Measurements from ENCODE around the gene SEMA4D.

SEMA4D gene

GRCh38 chr9:89368978-89369377, 128.9 kb downstream of the SEMA4D start:
- Histone ChIP-seq H3K4me3 (ENCODE audit: low read depth in 1 of 2, low read length in 1 of 2) (no peak overlapping the region), H3K36me3 (peaks cover 77% of the 10 kb centered on the region), H3K9me3 (no peaks in the 10 kb centered on the region), H3K27me3 (no peaks in the 10 kb centered on the region), H3K27ac (no peak overlapping the region), H3K4me1 (ENCODE audit: control insufficient read depth in 1 of 2, insufficient read depth in 1 of 2, low read depth in 1 of 2, low read length in 1 of 2) (no peaks in the 10 kb centered on the region)
- TF ChIP-seq CTCF (IDR thresholded peaks at IDR 0.05), result no peak

- Histone ChIP-seq H3K9me3 (no peaks in the 10 kb centered on the region), H3K27ac (peak overlapping the region; percentile 6), H3K4me1 (ENCODE audit: control insufficient read depth in 1 of 2, insufficient read depth in 1 of 2, low read depth in 1 of 2, low read length in 1 of 2) (no peaks in the 10 kb centered on the region), H3K4me3 (ENCODE audit: low read depth in 1 of 2, low read length in 1 of 2) (no peak overlapping the region), H3K36me3 (peaks cover 77% of the 10 kb centered on the region), H3K27me3 (no peaks in the 10 kb centered on the region)
- no peak for TF ChIP-seq CTCF (IDR thresholded peaks at IDR 0.05)
Measured at GRCh38 chr9:89368550-89368949, 129.4 kb downstream of the SEMA4D start.

DNA sequence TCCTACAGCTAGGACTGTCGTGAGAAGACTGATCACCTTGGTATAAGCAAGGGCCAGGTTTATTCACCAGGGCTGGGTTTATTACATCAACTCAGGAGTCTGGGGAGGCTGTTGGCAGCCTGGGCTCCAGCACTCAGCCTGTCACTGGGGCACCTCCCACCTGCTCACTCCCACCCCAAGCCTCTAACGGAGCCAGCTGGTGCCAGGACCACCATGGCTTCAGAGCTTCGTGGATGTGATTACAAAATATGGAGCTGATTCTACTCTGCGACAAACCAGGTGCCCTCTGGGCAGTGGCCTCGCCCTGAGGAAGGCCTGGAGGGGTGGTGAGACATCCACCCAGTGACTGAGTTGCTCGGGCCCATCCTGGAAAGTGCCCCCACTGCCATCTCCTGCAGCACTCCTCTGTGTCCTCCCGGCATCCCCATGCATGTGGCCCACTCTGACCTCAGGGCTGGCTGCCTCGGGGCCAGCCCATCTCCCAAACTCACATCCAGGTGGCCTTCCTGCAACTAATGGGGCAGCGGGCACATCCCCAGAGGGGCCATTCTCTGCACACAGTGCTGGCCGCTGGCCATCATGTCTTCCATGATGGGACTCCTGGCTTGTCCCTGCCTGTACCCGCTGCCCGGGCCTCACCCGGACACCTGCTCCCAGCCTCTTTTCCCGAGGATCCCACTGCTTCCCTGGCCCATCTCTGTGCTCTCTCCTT, 130.0 kb downstream of the SEMA4D start:
- Histone ChIP-seq H3K4me3 (ENCODE audit: low read depth in 1 of 2, low read length in 1 of 2) (no peak overlapping the region), H3K27ac (peak overlapping the region; percentile 58), H3K9me3 (no peaks in the 10 kb centered on the region), H3K4me1 (ENCODE audit: control insufficient read depth in 1 of 2, insufficient read depth in 1 of 2, low read depth in 1 of 2, low read length in 1 of 2) (no peaks in the 10 kb centered on the region), H3K36me3 (peaks cover 77% of the 10 kb centered on the region), H3K27me3 (no peaks in the 10 kb centered on the region)
- no peak for TF ChIP-seq CTCF (IDR thresholded peaks at IDR 0.05)

GRCh38 chr9:89367281-89367680, 130.6 kb downstream of the SEMA4D start:
- no peaks in the 10 kb centered on the region for H3K27me3 ChIP-seq
- peak overlapping the region; percentile 58 for H3K27ac ChIP-seq

DNA sequence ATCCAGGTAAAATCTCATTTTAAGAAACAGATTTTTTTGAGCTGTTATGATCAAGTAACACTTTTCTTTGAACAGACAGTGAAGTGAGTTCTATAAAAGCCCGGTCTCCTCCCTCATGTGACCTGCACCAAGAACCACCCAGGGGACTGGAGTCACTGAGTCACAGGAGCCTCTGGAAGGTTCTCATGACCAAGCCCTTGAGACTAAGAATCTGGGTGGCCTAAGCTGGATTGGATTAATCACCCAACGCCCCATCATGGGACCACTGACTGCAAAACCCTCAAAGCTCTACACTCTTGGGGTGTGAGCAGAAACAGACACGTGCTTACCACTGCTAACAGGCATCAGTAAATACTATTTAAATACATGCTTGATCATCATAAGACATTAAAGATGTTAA, 131.2 kb downstream of the SEMA4D start:
- no peaks in the 10 kb centered on the region for H3K9me3 ChIP-seq
- no peak for TF ChIP-seq CTCF (IDR thresholded peaks at IDR 0.05)
- H3K27me3 ChIP-seq, result no peaks in the 10 kb centered on the region
- H3K4me1 ChIP-seq (ENCODE audit: control insufficient read depth in 1 of 2, insufficient read depth in 1 of 2, low read depth in 1 of 2, low read length in 1 of 2), result no peaks in the 10 kb centered on the region
- H3K27ac ChIP-seq, result peak overlapping the region; percentile 58
- peaks cover 82% of the 10 kb centered on the region for H3K36me3 ChIP-seq
- no peak overlapping the region for H3K4me3 ChIP-seq (ENCODE audit: low read depth in 1 of 2, low read length in 1 of 2)

More at GRCh38 chr9:89367281-89367680, 130.6 kb downstream of the SEMA4D start:
- no peak for TF ChIP-seq CTCF (IDR thresholded peaks at IDR 0.05)
- H3K36me3 ChIP-seq, result peaks cover 77% of the 10 kb centered on the region
- H3K4me3 ChIP-seq (ENCODE audit: low read depth in 1 of 2, low read length in 1 of 2), result no peak overlapping the region
- no peaks in the 10 kb centered on the region for H3K4me1 ChIP-seq (ENCODE audit: control insufficient read depth in 1 of 2, insufficient read depth in 1 of 2, low read depth in 1 of 2, low read length in 1 of 2)
- no peaks in the 10 kb centered on the region for H3K9me3 ChIP-seq

Measured in neutrophil (primary cell).